Measurements from ENCODE around the gene ST3GAL3. TPM values are rescaled to one million over a fixed set of nuclear protein-coding genes. Genes with fewer than 3 reads are reported as not detected.

Gene ST3GAL3
- total and polyA plus RNA-seq, 10 of the 15 experiments (the other 5 are each of a cell fraction or from before 2014, with no cell fraction given) = 1.2 to 19.3 (median 11.0) TPM

GRCh38 chr1:43969746-43970466 is 262.6 kb downstream of the ST3GAL3 start, which contains the start of gene DPH2 (continued):
- TF ChIP-seq ZBTB40 (IDR thresholded peaks at IDR 0.05; ENCODE audit: borderline replicate concordance) = peak; percentile 98
- no peak for TF ChIP-seq ZBED1 (IDR thresholded peaks at IDR 0.05; ENCODE audit: borderline replicate concordance)
- no peak for TF ChIP-seq ZBTB11 (CRISPR knock-in tag; IDR thresholded peaks at IDR 0.05)
- no peak for TF ChIP-seq JUNB (IDR thresholded peaks at IDR 0.05)
- 0 out of 2 replicates have a peak, but pooled peaks have one; percentile 4 for TF ChIP-seq NBN (IDR thresholded peaks at IDR 0.05)
- TF ChIP-seq SRF (IDR thresholded peaks at IDR 0.05; ENCODE audit: low read depth in 2 of 2, low read length in 2 of 2) = no peak
- no peak for TF ChIP-seq KDM1A (IDR thresholded peaks at IDR 0.05; ENCODE audit: borderline replicate concordance)
- TF ChIP-seq SIX5 (IDR thresholded peaks at IDR 0.05; ENCODE audit: low read depth, low read length, severe bottlenecking) = peak; percentile 93
- no peak for TF ChIP-seq DPF2 (IDR thresholded peaks at IDR 0.05)
- no peak for TF ChIP-seq SKIL (IDR thresholded peaks at IDR 0.05; ENCODE audit: low read depth, poor library complexity, severe bottlenecking)
- TF ChIP-seq ATF7 (IDR thresholded peaks at IDR 0.05; ENCODE audit: low read depth) = no peak
- no peak for TF ChIP-seq CEBPB (IDR thresholded peaks at IDR 0.05; ENCODE audit: borderline replicate concordance in 1 of 2, low read depth in 2 of 2, low read length in 2 of 2)
- no peak for TF ChIP-seq SUPT20H (IDR thresholded peaks at IDR 0.05; ENCODE audit: borderline replicate concordance, control insufficient read depth, low read depth, low read length)
- TF ChIP-seq SMARCA5 (IDR thresholded peaks at IDR 0.05) = no peak
- TF ChIP-seq RB1 (IDR thresholded peaks at IDR 0.05; ENCODE audit: borderline replicate concordance) = no peak
- TF ChIP-seq KLF5 (IDR thresholded peaks at IDR 0.05; ENCODE audit: partially characterized antibody) = no peak
- no peak for TF ChIP-seq TBL1XR1 (IDR thresholded peaks at IDR 0.05; ENCODE audit: low read depth, low read length)
- no peak for TF ChIP-seq EED (IDR thresholded peaks at IDR 0.05; ENCODE audit: low read depth)
- peak; percentile 92 for TF ChIP-seq HCFC1 (IDR thresholded peaks at IDR 0.05; ENCODE audit: low read length)
- no peak for TF ChIP-seq EP300 (IDR thresholded peaks at IDR 0.05; ENCODE audit: borderline replicate concordance in 1 of 2, control insufficient read depth in 1 of 2, low read depth in 2 of 2, low read length in 2 of 2)
- TF ChIP-seq PML (IDR thresholded peaks at IDR 0.05; ENCODE audit: low read length) = no peak

Measured in GM12878 (cell line).